ENCODE measurements around the gene FRS2. TPM values are rescaled to one million over a fixed set of nuclear protein-coding genes. Genes with fewer than 3 reads are reported as not detected.

Gene FRS2
- total and polyA plus RNA-seq, 9 of the 15 experiments (the other 6 are each of a cell fraction or from before 2014, with no cell fraction given): 1.0 to 9.1 (median 6.0) TPM

GRCh38 chr12:69550569-69551350 is 80.6 kb downstream of the FRS2 start:
- Histone ChIP-seq H3K9me3 (replicated peaks; ENCODE audit: control insufficient read depth, insufficient read depth, low read depth, low read length) (no peaks in the 10 kb centered on the region), H3K9ac (ENCODE audit: insufficient read depth in 1 of 2, low read depth in 2 of 2, low read length in 2 of 2) (no peak overlapping the region)
- WGBS (ENCODE audit: insufficient coverage, low coverage, missing lambda C conversion rate): 79% methylated on average over 8 of the region's 8 CpGs

More at GRCh38 chr12:69550569-69551350, 80.6 kb downstream of the FRS2 start:
- ChIA-PET POLR2A (interaction anchor here (1.0 kb wide), 1 partner anchor 20 kb away, joined by 3 read pairs; no protein-coding TSS in a partner anchor), CTCF (ENCODE audit: low intra/inter-chr PET ratio) (no interaction called here)
- Histone ChIP-seq H3K27me3 (ENCODE audit: control insufficient read depth in 2 of 2, insufficient read depth in 2 of 2, low read length in 2 of 2) (no peaks in the 10 kb centered on the region), H3K4me2 (ENCODE audit: insufficient read depth, low read length) (no peak overlapping the region), H3K79me2 (ENCODE audit: control insufficient read depth, insufficient read depth, low read length) (no peaks in the 10 kb centered on the region), H3K36me3 (ENCODE audit: control insufficient read depth, insufficient read depth, low read length) (no peaks in the 10 kb centered on the region), H3K9me1 (ENCODE audit: control insufficient read depth, insufficient read depth, low read length) (no peaks in the 10 kb centered on the region), H3K27ac (ENCODE audit: extremely low read depth, low read depth, low read length) (no peak overlapping the region), H2AFZ (ENCODE audit: low read depth, low read length) (no peak overlapping the region), H4K20me1 (replicated peaks; ENCODE audit: control insufficient read depth, insufficient read depth, low read length) (no peaks in the 10 kb centered on the region), H3K4me3 (no peak overlapping the region), H3K4me1 (replicated peaks in 1 of 2; ENCODE audit: control insufficient read depth in 2 of 2, insufficient read depth in 2 of 2, low read length in 2 of 2) (no peaks in the 10 kb centered on the region; a peak in 1 of 5 replicates)
- intact Hi-C loops (cut with micrococcal nuclease): no loop called here
- no TSS peak for BruUV-seq (replicated peaks)
- in situ Hi-C loops (cut with MboI): no loop called here
- TF ChIP-seq BDP1 (IDR thresholded peaks at IDR 0.05; ENCODE audit: insufficient read depth, insufficient read length) (no peak), HMGN3 (IDR thresholded peaks at IDR 0.05; ENCODE audit: borderline replicate concordance, extremely low read depth, insufficient read length, low read depth, low read length) (no peak), ZNF184 (CRISPR knock-in tag; IDR thresholded peaks at IDR 0.05) (no peak), CTCFL (IDR thresholded peaks at IDR 0.05; ENCODE audit: borderline replicate concordance, insufficient read depth, low read depth, low read length, poor library complexity, severe bottlenecking) (no peak), SLC30A9 (CRISPR knock-in tag; IDR thresholded peaks at IDR 0.05) (no peak), SMARCC2 (IDR thresholded peaks at IDR 0.05; ENCODE audit: low read depth) (no peak), SMARCE1 (IDR thresholded peaks at IDR 0.05) (no peak), AFF1 (IDR thresholded peaks at IDR 0.05; ENCODE audit: low read depth in 1 of 2, partially characterized antibody in 2 of 2) (no peak), SAFB (IDR thresholded peaks at IDR 0.05; ENCODE audit: borderline replicate concordance, low read depth, low read length) (no peak), CBX5 (IDR thresholded peaks at IDR 0.05; ENCODE audit: borderline replicate concordance, low read depth) (no peak)
- DNase-seq (ENCODE audit: extremely low read depth in 1 of 4, low spot score in 3 of 4) (no peak), FAIRE-seq (no peak), ATAC-seq (no peak)

All from K562 (cell line).